ENCODE results near the gene SPOCK2. TPM values are rescaled to one million over a fixed set of nuclear protein-coding genes. Genes with fewer than 3 reads are reported as not detected.

The SPOCK2 gene
- total and polyA plus RNA-seq, 2 donors (not counting 3 experiments of a cell fraction or from before 2014, with no cell fraction given): 0.40 to 1.1 TPM

GRCh38 chr10:72096115-72097000 is 8.0 kb upstream of the SPOCK2 start:
- Histone ChIP-seq H3K4me2 (ENCODE audit: insufficient read depth, low read length) (no peak overlapping the region), H4K20me1 (replicated peaks; ENCODE audit: control insufficient read depth, extremely low read depth, insufficient read depth, low read length) (no peaks in the 10 kb centered on the region), H3K4me3 (replicated peaks in 1 of 3; ENCODE audit: insufficient read depth in 1 of 3, low read depth in 1 of 3, low read length in 3 of 3) (no peak overlapping the region), H3K36me3 (ENCODE audit: control insufficient read depth in 2 of 2, extremely low read depth in 1 of 2, insufficient read depth in 2 of 2, low read length in 2 of 2) (peaks cover 0 to 2% of the 10 kb centered on the region in 2 experiments), H3K9ac (replicated peaks; ENCODE audit: extremely low read depth, insufficient read depth, low read length) (no peak overlapping the region), H3K79me2 (ENCODE audit: control insufficient read depth, insufficient read depth, low read length) (no peaks in the 10 kb centered on the region), H3K9me1 (replicated peaks; ENCODE audit: control insufficient read depth, extremely low read depth, insufficient read depth, low read length) (no peaks in the 10 kb centered on the region), H3K27me3 (ENCODE audit: control insufficient read depth in 2 of 2, insufficient read depth in 2 of 2, low read length in 2 of 2) (no peaks in the 10 kb centered on the region), H3K27ac (ENCODE audit: insufficient read depth, low read depth, low read length) (peak overlapping the region; percentile 39), H2AFZ (ENCODE audit: low read depth, low read length) (no peak overlapping the region), H3K4me1 (ENCODE audit: control insufficient read depth, extremely low read depth, insufficient read depth, low read length) (peaks cover 24% of the 10 kb centered on the region), H3K9me3 (replicated peaks; ENCODE audit: control insufficient read depth, insufficient read depth, low read length) (no peaks in the 10 kb centered on the region)
- CTCF ChIA-PET: interaction anchor here (0.9 kb wide), 1 partner anchor 48 kb away, joined by 4 read pairs; no protein-coding TSS in a partner anchor
- TF ChIP-seq POLR2A (IDR thresholded peaks at IDR 0.05; ENCODE audit: low read depth, low read length): no peak
- TF ChIP-seq GATA2 (IDR thresholded peaks at IDR 0.05; ENCODE audit: insufficient read depth, insufficient read length, low read depth, low read length): no peak
- TF ChIP-seq JUN (IDR thresholded peaks at IDR 0.05; ENCODE audit: borderline replicate concordance, insufficient read depth, insufficient read length, low read depth): no peak
- TF ChIP-seq MYC (IDR thresholded peaks at IDR 0.05; ENCODE audit: low read depth, low read length): no peak
- no peak for TF ChIP-seq CTCF (IDR thresholded peaks at IDR 0.05; ENCODE audit: extremely low read depth in 1 of 2, insufficient read depth in 1 of 2, low read depth in 1 of 2, low read length in 2 of 2)
- TF ChIP-seq FOS (IDR thresholded peaks at IDR 0.05; ENCODE audit: borderline replicate concordance, insufficient read depth, low read length): no peak
- TF ChIP-seq EZH2 (IDR thresholded peaks at IDR 0.05; ENCODE audit: borderline replicate concordance, low read depth, low read length, severe bottlenecking): no peak
- no peak for TF ChIP-seq MAX (IDR thresholded peaks at IDR 0.05; ENCODE audit: insufficient read depth, insufficient read length)
- TF ChIP-seq POLR2AphosphoS5 (IDR thresholded peaks at IDR 0.05; ENCODE audit: insufficient read depth, low read depth, low read length): no peak
- intact Hi-C loops (cut with micrococcal nuclease) (no loop called here), dilution Hi-C loops (cut with MboI; ENCODE audit: extremely low pct_ligation_motif_present, low sequenced_read_pairs) (no loop called here)
- no TSS peak for BruUV-seq (replicated peaks)
- FAIRE-seq (no peak), DNase-seq (ENCODE audit: low read depth, low spot score) (peak; percentile 18)
- POLR2A ChIA-PET: no interaction called here
